Neural progenitor cell (in vitro differentiated cells): ENCODE measurements around the gene SLX9. TPM values are rescaled to one million over a fixed set of nuclear protein-coding genes. Genes with fewer than 3 reads are reported as not detected.

Experiments
- DNase-seq: peaks from one replicate; pipeline ENCODE4 v3.0.0-alpha.2; 2016; ENCODE audit warnings: low spot score
- H2AFZ ChIP-seq: fragments of 200-600 bp; sonication (generic); replicated peaks from 2 replicates; pipeline ENCODE4 v1.6.1; 2016; ENCODE audit warnings: antibody characterized with exemption
- H3F3A ChIP-seq: fragments of 200-600 bp; sonication (generic); 2 replicates; pipeline ENCODE4 v1.6.1; 2016; ENCODE audit warnings: antibody characterized with exemption, low read depth
- H3K27ac ChIP-seq: fragments of 200-600 bp; sonication (generic); 2 replicates; pipeline ENCODE4 v1.5.1; 2016; ENCODE audit warnings: mild to moderate bottlenecking
- H3K27me3 ChIP-seq: fragments of 200-600 bp; sonication (generic); 2 replicates; pipeline ENCODE4 v1.6.1; 2016; ENCODE audit warnings: mild to moderate bottlenecking, moderate library complexity
- H3K36me3 ChIP-seq: fragments of 200-600 bp; sonication (generic); 2 replicates; pipeline ENCODE4 v1.5.1; 2016
- H3K4me1 ChIP-seq: fragments of 200-600 bp; sonication (generic); 2 replicates; pipeline ENCODE4 v1.6.1; 2016; ENCODE audit warnings: mixed run types
- H3K4me2 ChIP-seq: fragments of 200-600 bp; sonication (generic); 2 replicates; pipeline ENCODE4 v1.6.1; 2016
- H3K4me3 ChIP-seq: fragments of 200-600 bp; sonication (generic); 2 replicates; pipeline ENCODE4 v1.5.1; 2016
- H3K79me2 ChIP-seq: fragments of 200-600 bp; sonication (generic); 2 replicates; pipeline ENCODE4 v1.6.1; 2016; ENCODE audit warnings: low read depth
- H3K9ac ChIP-seq: fragments of 200-600 bp; sonication (generic); 2 replicates; pipeline ENCODE4 v1.6.1; 2016
- H3K9me3 ChIP-seq: fragments of 200-600 bp; sonication (generic); 2 replicates; pipeline ENCODE4 v1.5.1; 2016; ENCODE audit warnings: low read depth
- H4K20me1 ChIP-seq: fragments of 200-600 bp; sonication (generic); 2 replicates; pipeline ENCODE4 v1.6.1; 2016; ENCODE audit warnings: low read depth
- H3K27ac Mint-ChIP-seq: 3 replicates; pipeline ENCODE4 v1.8.0; 2021; ENCODE audit warnings: mixed read lengths
- H3K27me3 Mint-ChIP-seq: 2 replicates; pipeline ENCODE4 v1.8.0; 2022; ENCODE audit warnings: low read depth, mild to moderate bottlenecking, inconsistent platforms, moderate library complexity, mixed read lengths; ENCODE audit not compliant: insufficient read depth
- H3K36me3 Mint-ChIP-seq: 3 replicates; pipeline ENCODE4 v1.8.0; 2021; ENCODE audit warnings: mixed read lengths
- H3K4me1 Mint-ChIP-seq: 3 replicates; pipeline ENCODE4 v1.8.0; 2021; ENCODE audit warnings: mixed read lengths
- H3K4me3 Mint-ChIP-seq: 3 replicates; pipeline ENCODE4 v1.8.0; 2021; ENCODE audit warnings: mild to moderate bottlenecking, moderate library complexity, mixed read lengths
- H3K9me3 Mint-ChIP-seq: 3 replicates; pipeline ENCODE4 v1.8.0; 2020; ENCODE audit warnings: mixed read lengths
- CTCF ChIP-seq: fragments of 200-600 bp; sonication (generic); IDR thresholded peaks from 2 replicates; pipeline ENCODE4 v1.5.1; 2017; ENCODE audit warnings: antibody characterized with exemption, mild to moderate bottlenecking
- EZH2 ChIP-seq: fragments of 200-600 bp; sonication (generic); IDR thresholded peaks from 2 replicates; pipeline ENCODE4 v1.6.1; 2017; ENCODE audit warnings: antibody characterized with exemption, mild to moderate bottlenecking, moderate library complexity
- EZH2phosphoT487 ChIP-seq: fragments of 200-600 bp; sonication (generic); IDR thresholded peaks from 2 replicates; pipeline ENCODE4 v1.6.1; 2017; ENCODE audit warnings: antibody characterized with exemption
- total RNA-seq: library from RNA; depleted of rRNA; stranded (reverse); fragments of >200 nt; gene quantifications from 2 replicates; pipeline ENCODE4 v1.2.3, GENCODE V29; 2015; ENCODE audit warnings: low replicate concordance

The SLX9 gene
- total RNA-seq, 1 donor from 2014 or later = 4.7 TPM

- peak overlapping the region; percentile 63 for H3K27ac Mint-ChIP-seq
- H3K79me2 ChIP-seq = no peaks in the 10 kb centered on the region
- no peak overlapping the region for H3K4me3 ChIP-seq
- H3K4me3 Mint-ChIP-seq = no peak overlapping the region
- no peaks in the 10 kb centered on the region for H3K36me3 Mint-ChIP-seq
- DNase-seq = no peak
- H3K4me2 ChIP-seq = no peak overlapping the region
- H3K27me3 Mint-ChIP-seq = peaks cover 22% of the 10 kb centered on the region
- H4K20me1 ChIP-seq = no peaks in the 10 kb centered on the region
- H3K4me1 ChIP-seq = peaks cover 36% of the 10 kb centered on the region
- peaks cover 5% of the 10 kb centered on the region for H3K9me3 Mint-ChIP-seq
- H2AFZ ChIP-seq = no peak overlapping the region
- peaks cover 69% of the 10 kb centered on the region for H3K4me1 Mint-ChIP-seq
- H3K27ac ChIP-seq = no peak overlapping the region
- H3K9ac ChIP-seq = no peak overlapping the region
- TF ChIP-seq CTCF (no peak), EZH2 (no peak), EZH2phosphoT487 (no peak)
- no peaks in the 10 kb centered on the region for H3K36me3 ChIP-seq
- no peaks in the 10 kb centered on the region for H3K9me3 ChIP-seq
- H3F3A ChIP-seq = peaks cover 43% of the 10 kb centered on the region
- peaks cover 55% of the 10 kb centered on the region for H3K27me3 ChIP-seq
Observed at GRCh38 chr21:45015469-45015860, 75.6 kb downstream of the SLX9 start.

GRCh38 chr21:45016031-45016405 lies 76.2 kb downstream of the SLX9 start:
- Mint-ChIP-seq H3K9me3 (peaks cover 7% of the 10 kb centered on the region), H3K36me3 (no peaks in the 10 kb centered on the region), H3K27me3 (peaks cover 22% of the 10 kb centered on the region), H3K4me3 (peak overlapping the region; percentile 55), H3K27ac (peak overlapping the region; percentile 93), H3K4me1 (peaks cover 67% of the 10 kb centered on the region)
- peaks cover 61% of the 10 kb centered on the region for H3K27me3 ChIP-seq
- no peaks in the 10 kb centered on the region for H4K20me1 ChIP-seq
- no peak overlapping the region for H3K4me2 ChIP-seq
- H3K79me2 ChIP-seq = no peaks in the 10 kb centered on the region
- H2AFZ ChIP-seq = no peak overlapping the region
- H3F3A ChIP-seq = peaks cover 40% of the 10 kb centered on the region
- H3K9me3 ChIP-seq = no peaks in the 10 kb centered on the region
- H3K4me1 ChIP-seq = peaks cover 32% of the 10 kb centered on the region
- no peak for DNase-seq
- TF ChIP-seq EZH2 (no peak), EZH2phosphoT487 (no peak), CTCF (no peak)
- no peak overlapping the region for H3K27ac ChIP-seq
- no peak overlapping the region for H3K9ac ChIP-seq
- H3K4me3 ChIP-seq = no peak overlapping the region
- no peaks in the 10 kb centered on the region for H3K36me3 ChIP-seq

GRCh38 chr21:45016406-45017038 lies 76.7 kb downstream of the SLX9 start:
- H3K9me3 Mint-ChIP-seq = peaks cover 7% of the 10 kb centered on the region
- Histone ChIP-seq H3K4me3 (no peak overlapping the region), H3K79me2 (no peaks in the 10 kb centered on the region), H4K20me1 (no peaks in the 10 kb centered on the region), H3K4me2 (no peak overlapping the region), H3K9me3 (no peaks in the 10 kb centered on the region), H3F3A (peaks cover 39% of the 10 kb centered on the region), H2AFZ (no peak overlapping the region), H3K27ac (no peak overlapping the region), H3K4me1 (peaks cover 27% of the 10 kb centered on the region), H3K9ac (no peak overlapping the region), H3K36me3 (no peaks in the 10 kb centered on the region), H3K27me3 (peaks cover 61% of the 10 kb centered on the region)
- H3K4me3 Mint-ChIP-seq = no peak overlapping the region
- peaks cover 66% of the 10 kb centered on the region for H3K4me1 Mint-ChIP-seq
- H3K27ac Mint-ChIP-seq = peak overlapping the region; percentile 78
- no peak for TF ChIP-seq CTCF
- TF ChIP-seq EZH2phosphoT487 = no peak
- no peak for TF ChIP-seq EZH2
- H3K27me3 Mint-ChIP-seq = peaks cover 20% of the 10 kb centered on the region
- DNase-seq = no peak
- H3K36me3 Mint-ChIP-seq = no peaks in the 10 kb centered on the region
